CD14-positive monocyte (primary cell): ENCODE data around the gene SHCBP1L. TPM values are rescaled to one million over a fixed set of nuclear protein-coding genes. Genes with fewer than 3 reads are reported as not detected.

Experiments
- DNase-seq, 3 donors: peaks; one replicate each; pipeline ENCODE4 v3.0.0-alpha.2; 2011 to 2022
- H2AFZ ChIP-seq: 2 replicates; pipeline ENCODE4 v1.6.0; 2012; ENCODE audit warnings: mild to moderate bottlenecking, low read depth, low read length, inconsistent platforms; ENCODE audit not compliant: insufficient read depth, poor library complexity, severe bottlenecking
- H3K27ac ChIP-seq, 2 donors: 1 replicate in 1 of 2; 2 replicates in 1 of 2; pipeline ENCODE4 v1.5.1; 2012 to 2013; ENCODE audit warnings: low read length in 2 of 2, control low read depth in 1 of 2, inconsistent platforms in 1 of 2, low read depth in 1 of 2, mild to moderate bottlenecking in 1 of 2
- H3K27me3 ChIP-seq, 2 donors: one replicate each; pipeline versions ENCODE4 v1.6.0 to v1.6.1; 2011 to 2013; ENCODE audit warnings: low read length in 2 of 2; ENCODE audit not compliant: control insufficient read depth in 2 of 2, insufficient read depth in 2 of 2
- H3K36me3 ChIP-seq, 2 donors: replicated peaks in 1 of 2; 1 replicate in 1 of 2; 2 replicates in 1 of 2; pipeline versions ENCODE4 v1.5.1 to v1.6.1; 2012 to 2013; ENCODE audit warnings: low read length in 2 of 2, control low read depth in 1 of 2, inconsistent platforms in 1 of 2, mild to moderate bottlenecking in 1 of 2; ENCODE audit not compliant: insufficient read depth in 2 of 2, control insufficient read depth in 1 of 2
- H3K4me1 ChIP-seq, 2 donors: 1 replicate in 1 of 2; 2 replicates in 1 of 2; pipeline versions ENCODE4 v1.5.1 to v1.6.1; 2012 to 2013; ENCODE audit warnings: low read length in 2 of 2, control low read depth in 1 of 2, inconsistent platforms in 1 of 2, mild to moderate bottlenecking in 1 of 2, moderate library complexity in 1 of 2; ENCODE audit not compliant: insufficient read depth in 2 of 2, control insufficient read depth in 1 of 2
- H3K4me2 ChIP-seq: replicated peaks from 2 replicates; pipeline ENCODE3; 2012; ENCODE audit warnings: low read length, moderate library complexity, mild to moderate bottlenecking; ENCODE audit not compliant: poor library complexity, severe bottlenecking; ENCODE audit errors: extremely low read depth
- H3K4me3 ChIP-seq, 3 experiments: fragments of 200-600 bp in 1 of 3; sonication (generic) in 1 of 3; replicated peaks in 1 of 3; 1 replicate in 2 of 3; 2 replicates in 1 of 3; pipeline ENCODE4 v1.5.1; 2011 to 2013; ENCODE audit warnings: low read length in 3 of 3, mild to moderate bottlenecking in 3 of 3, control low read depth in 2 of 3, low read depth in 2 of 3, inconsistent platforms in 1 of 3, moderate library complexity in 1 of 3
- H3K79me2 ChIP-seq: 2 replicates; pipeline ENCODE4 v1.6.0; 2012; ENCODE audit warnings: mild to moderate bottlenecking, control low read depth, inconsistent platforms, low read length, moderate library complexity; ENCODE audit not compliant: insufficient read depth
- H3K9ac ChIP-seq: 2 replicates; pipeline ENCODE4 v1.6.0; 2017; ENCODE audit warnings: low read length, mild to moderate bottlenecking; ENCODE audit not compliant: insufficient read depth, poor library complexity, severe bottlenecking
- H3K9me3 ChIP-seq, 2 donors: replicated peaks in 1 of 2; 1 replicate in 1 of 2; 2 replicates in 1 of 2; pipeline versions ENCODE4 v1.5.1 to v1.6.1; 2012 to 2013; ENCODE audit warnings: low read length in 2 of 2, control low read depth in 1 of 2; ENCODE audit not compliant: control insufficient read depth in 1 of 2, insufficient read depth in 1 of 2
- H4K20me1 ChIP-seq: 2 replicates; pipeline ENCODE4 v1.6.0; 2012; ENCODE audit warnings: mild to moderate bottlenecking, low read length, control low read depth, moderate library complexity; ENCODE audit not compliant: insufficient read depth
- H3K27ac Mint-ChIP-seq, 7 donors: one replicate each; pipeline ENCODE4 v1.8.0; 2020; ENCODE audit warnings: mild to moderate bottlenecking in 7 of 7, mixed read lengths in 7 of 7, moderate library complexity in 6 of 7, inconsistent platforms in 2 of 7
- H3K27me3 Mint-ChIP-seq, 3 donors: one replicate each; pipeline ENCODE4 v1.8.0; 2021 to 2022; ENCODE audit warnings: low read depth in 3 of 3, mild to moderate bottlenecking in 3 of 3, mixed read lengths in 3 of 3, moderate library complexity in 3 of 3, inconsistent platforms in 1 of 3
- H3K36me3 Mint-ChIP-seq, 2 donors: one replicate each; pipeline ENCODE4 v1.8.0; 2020; ENCODE audit warnings: mixed read lengths in 2 of 2, inconsistent platforms in 1 of 2, mild to moderate bottlenecking in 1 of 2
- H3K4me1 Mint-ChIP-seq: one replicate; pipeline ENCODE4 v1.8.0; 2020; ENCODE audit warnings: mild to moderate bottlenecking, mixed read lengths
- H3K4me3 Mint-ChIP-seq, 2 donors: one replicate each; pipeline ENCODE4 v1.8.0; 2020; ENCODE audit warnings: mild to moderate bottlenecking in 2 of 2, mixed read lengths in 2 of 2, moderate library complexity in 1 of 2
- H3K9me3 Mint-ChIP-seq, 7 donors: one replicate each; pipeline ENCODE4 v1.8.0; 2020 to 2022; ENCODE audit warnings: mixed read lengths in 7 of 7, mild to moderate bottlenecking in 6 of 7, moderate library complexity in 6 of 7, inconsistent platforms in 2 of 7
- WGBS: methylation state at CpG from one replicate; pipeline ENCODE4 v1.1.5; 2013; ENCODE audit warnings: missing lambda C conversion rate; ENCODE audit not compliant: insufficient coverage; 5-methylcytosine and 5-hydroxymethylcytosine counted together
- intact Hi-C, 2 donors: fragments of 100-400 bp; cut with micrococcal nuclease; formaldehyde crosslinking; loops; one replicate each; pipeline versions ENCODE4 v1.15.0 to v1.15.1; 2023
- polyA plus RNA-seq, 3 donors: library from polyadenylated mRNA; depleted of rRNA in 1 of 3; unstranded in 2 of 3; stranded (reverse) in 1 of 3; fragments of 300-500 nt in 2 of 3; fragments of >200 nt in 1 of 3; fragmentation: Illumina TruSeq in 2 of 3; gene quantifications; 1 replicate in 2 of 3; 2 replicates in 1 of 3; pipeline ENCODE4 v1.2.3, GENCODE V29; 2012 to 2021
- TF ChIP-seq, protein P1 (sequence below): fragments of 200-600 bp; IDR thresholded peaks from one replicate; pipeline ENCODE4 v1.8.0; 2022; ENCODE audit warnings: antibody characterized with exemption, mild to moderate bottlenecking

The SHCBP1L gene
- polyA plus RNA-seq, 3 donors: not detected

DNA sequence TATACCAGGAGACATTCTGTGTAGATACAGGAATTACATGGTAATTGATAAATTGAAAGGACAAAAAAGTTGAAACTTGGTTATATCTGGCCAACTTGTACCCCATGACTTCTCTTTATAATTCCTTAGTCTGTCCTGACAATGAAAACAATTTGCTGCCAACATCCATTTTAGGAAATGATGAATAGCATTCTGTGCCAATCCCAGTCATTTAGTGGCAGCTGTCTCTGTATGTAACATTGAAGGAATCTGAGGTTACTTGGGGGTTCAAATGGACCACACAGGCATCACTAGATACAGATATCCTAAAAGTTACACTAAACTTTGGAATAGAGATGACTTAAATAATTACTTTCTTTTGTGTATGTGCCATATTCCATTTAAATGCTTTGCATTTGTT is 75.6 kb downstream of the SHCBP1L start:
- H3K36me3 Mint-ChIP-seq: peaks cover 96 to 100% of the 10 kb centered on the region in 2 donors
- H3K4me2 ChIP-seq: no peak overlapping the region
- H3K4me1 ChIP-seq: no peaks in the 10 kb centered on the region
- H3K9me3 ChIP-seq: no peaks in the 10 kb centered on the region
- H3K27me3 ChIP-seq: no peaks in the 10 kb centered on the region
- H3K27ac Mint-ChIP-seq: no peak overlapping the region
- H4K20me1 ChIP-seq: peaks cover 29% of the 10 kb centered on the region
- H3K27ac ChIP-seq: no peak overlapping the region
- H3K4me1 Mint-ChIP-seq: no peaks in the 10 kb centered on the region
- no peak for DNase-seq
- peaks cover 0 to 1% (median 0%) of the 10 kb centered on the region in 3 donors for H3K27me3 Mint-ChIP-seq
- intact Hi-C loops: loop anchor here in 1 of 2 donors (10.0 kb wide), 1 partner anchor 1847 kb away; no protein-coding TSS in a partner anchor
- H2AFZ ChIP-seq: no peak overlapping the region
- H3K9me3 Mint-ChIP-seq: no peaks in the 10 kb centered on the region
- H3K9ac ChIP-seq: no peak overlapping the region
- no peaks in the 10 kb centered on the region for H3K79me2 ChIP-seq
- H3K4me3 Mint-ChIP-seq: no peak overlapping the region
- no peak overlapping the region for H3K4me3 ChIP-seq
- TF ChIP-seq, protein P1, sequence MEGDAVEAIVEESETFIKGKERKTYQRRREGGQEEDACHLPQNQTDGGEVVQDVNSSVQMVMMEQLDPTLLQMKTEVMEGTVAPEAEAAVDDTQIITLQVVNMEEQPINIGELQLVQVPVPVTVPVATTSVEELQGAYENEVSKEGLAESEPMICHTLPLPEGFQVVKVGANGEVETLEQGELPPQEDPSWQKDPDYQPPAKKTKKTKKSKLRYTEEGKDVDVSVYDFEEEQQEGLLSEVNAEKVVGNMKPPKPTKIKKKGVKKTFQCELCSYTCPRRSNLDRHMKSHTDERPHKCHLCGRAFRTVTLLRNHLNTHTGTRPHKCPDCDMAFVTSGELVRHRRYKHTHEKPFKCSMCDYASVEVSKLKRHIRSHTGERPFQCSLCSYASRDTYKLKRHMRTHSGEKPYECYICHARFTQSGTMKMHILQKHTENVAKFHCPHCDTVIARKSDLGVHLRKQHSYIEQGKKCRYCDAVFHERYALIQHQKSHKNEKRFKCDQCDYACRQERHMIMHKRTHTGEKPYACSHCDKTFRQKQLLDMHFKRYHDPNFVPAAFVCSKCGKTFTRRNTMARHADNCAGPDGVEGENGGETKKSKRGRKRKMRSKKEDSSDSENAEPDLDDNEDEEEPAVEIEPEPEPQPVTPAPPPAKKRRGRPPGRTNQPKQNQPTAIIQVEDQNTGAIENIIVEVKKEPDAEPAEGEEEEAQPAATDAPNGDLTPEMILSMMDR: no peak
- peaks cover 100% of the 10 kb centered on the region in 2 donors for H3K36me3 ChIP-seq

DNA sequence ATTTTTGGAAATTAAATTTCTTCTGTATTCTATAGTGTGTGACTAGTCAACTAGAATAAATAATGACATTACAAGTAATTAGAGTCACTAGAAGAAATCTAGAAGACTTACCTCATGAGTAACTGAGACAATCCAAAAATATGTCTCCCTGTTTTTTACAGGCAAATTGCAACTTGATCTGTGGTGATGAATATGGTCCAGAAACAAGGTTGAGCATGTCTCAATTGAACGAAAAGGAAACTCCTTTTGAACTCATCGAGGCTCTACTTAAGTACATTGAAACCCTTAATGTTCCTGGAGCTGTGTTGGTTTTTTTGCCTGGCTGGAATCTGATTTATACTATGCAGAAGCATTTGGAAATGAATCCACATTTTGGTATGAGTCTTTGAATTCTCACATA is 77.1 kb downstream of the SHCBP1L start:
- H4K20me1 ChIP-seq: peaks cover 32% of the 10 kb centered on the region
- whole genome bisulfite sequencing: 92% methylated on average over 2 of the region's 2 CpGs
- H3K4me3 ChIP-seq: no peak overlapping the region
- Mint-ChIP-seq H3K4me1 (no peaks in the 10 kb centered on the region), H3K27me3 (peaks cover 0 to 1% (median 0%) of the 10 kb centered on the region in 3 donors), H3K9me3 (no peaks in the 10 kb centered on the region), H3K36me3 (peaks cover 94 to 97% of the 10 kb centered on the region in 2 donors), H3K4me3 (no peak overlapping the region), H3K27ac (no peak overlapping the region)
- H3K79me2 ChIP-seq: no peaks in the 10 kb centered on the region
- TF ChIP-seq, protein P1: no peak
- no peak overlapping the region for H2AFZ ChIP-seq
- H3K27ac ChIP-seq: no peak overlapping the region
- no peak overlapping the region for H3K9ac ChIP-seq
- H3K36me3 ChIP-seq: peaks cover 100% of the 10 kb centered on the region in 2 donors
- DNase-seq: no peak
- intact Hi-C loops: loop anchor here in 1 of 2 donors (10.0 kb wide), 1 partner anchor 1849 kb away; no protein-coding TSS in a partner anchor
- H3K4me1 ChIP-seq: no peaks in the 10 kb centered on the region
- no peaks in the 10 kb centered on the region for H3K27me3 ChIP-seq
- H3K9me3 ChIP-seq: no peaks in the 10 kb centered on the region
- H3K4me2 ChIP-seq: no peak overlapping the region
